Sigmoid colon (tissue), 4 donors: Measurements from ENCODE around the gene BMPR1A.

Experiments used
- EP300 ChIP-seq, 4 donors: sonication (generic); formaldehyde crosslinking; IDR thresholded peaks; one replicate each; pipeline ENCODE4 v1.6.1; 2017; ENCODE audit warnings: antibody characterized with exemption in 4 of 4
- POLR2A ChIP-seq, 2 donors: fragments of 450-650 bp; IDR thresholded peaks; one replicate each; pipeline ENCODE4 v1.6.1; 2016; ENCODE audit warnings: antibody characterized with exemption in 2 of 2, mild to moderate bottlenecking in 2 of 2, moderate library complexity in 2 of 2
- POLR2AphosphoS5 ChIP-seq, 4 donors: sonication (generic); formaldehyde crosslinking; IDR thresholded peaks; one replicate each; pipeline ENCODE4 v1.6.1; 2017; ENCODE audit warnings: antibody characterized with exemption in 4 of 4
- TF ChIP-seq, protein P1 (sequence below), 4 experiments: fragments of 450-650 bp in 3 of 4; fragments of 200-600 bp in 1 of 4; IDR thresholded peaks; one replicate each; pipeline ENCODE4 v1.5.1; 2016 to 2019; ENCODE audit warnings: antibody characterized with exemption in 4 of 4, mild to moderate bottlenecking in 3 of 4, moderate library complexity in 2 of 4

- no peak for TF ChIP-seq POLR2AphosphoS5 (IDR thresholded peaks at IDR 0.05)
- TF ChIP-seq, protein P1, sequence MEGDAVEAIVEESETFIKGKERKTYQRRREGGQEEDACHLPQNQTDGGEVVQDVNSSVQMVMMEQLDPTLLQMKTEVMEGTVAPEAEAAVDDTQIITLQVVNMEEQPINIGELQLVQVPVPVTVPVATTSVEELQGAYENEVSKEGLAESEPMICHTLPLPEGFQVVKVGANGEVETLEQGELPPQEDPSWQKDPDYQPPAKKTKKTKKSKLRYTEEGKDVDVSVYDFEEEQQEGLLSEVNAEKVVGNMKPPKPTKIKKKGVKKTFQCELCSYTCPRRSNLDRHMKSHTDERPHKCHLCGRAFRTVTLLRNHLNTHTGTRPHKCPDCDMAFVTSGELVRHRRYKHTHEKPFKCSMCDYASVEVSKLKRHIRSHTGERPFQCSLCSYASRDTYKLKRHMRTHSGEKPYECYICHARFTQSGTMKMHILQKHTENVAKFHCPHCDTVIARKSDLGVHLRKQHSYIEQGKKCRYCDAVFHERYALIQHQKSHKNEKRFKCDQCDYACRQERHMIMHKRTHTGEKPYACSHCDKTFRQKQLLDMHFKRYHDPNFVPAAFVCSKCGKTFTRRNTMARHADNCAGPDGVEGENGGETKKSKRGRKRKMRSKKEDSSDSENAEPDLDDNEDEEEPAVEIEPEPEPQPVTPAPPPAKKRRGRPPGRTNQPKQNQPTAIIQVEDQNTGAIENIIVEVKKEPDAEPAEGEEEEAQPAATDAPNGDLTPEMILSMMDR (IDR thresholded peaks at IDR 0.05) = no peak
- TF ChIP-seq EP300 (IDR thresholded peaks at IDR 0.05) = no peak
- TF ChIP-seq POLR2A (IDR thresholded peaks at IDR 0.05) = no peak
These were observed 225.3 kb downstream of the BMPR1A start for GRCh38 chr10:86981716-86982115.
